Osteoblast (primary cell): ENCODE results near the gene ZNF662. TPM values are rescaled to one million over a fixed set of nuclear protein-coding genes. Genes with fewer than 3 reads are reported as not detected.
A peak's percentile ranks its signal among the peaks of the same experiment; 100 is the strongest.

ENCODE experiments used
- DNase-seq: peaks from one replicate; pipeline ENCODE4 v3.0.0; 2011; ENCODE audit warnings: low spot score, mixed read lengths; ENCODE audit not compliant: insufficient read length; ENCODE audit errors: missing footprints
- H2AFZ ChIP-seq: 2 replicates; pipeline ENCODE4 v1.6.0; 2011; ENCODE audit warnings: mild to moderate bottlenecking, low read length
- H3K27ac ChIP-seq: 2 replicates; pipeline ENCODE4 v1.5.1; 2011; ENCODE audit warnings: mild to moderate bottlenecking, low read depth, low read length, moderate library complexity
- H3K27me3 ChIP-seq: 2 replicates; pipeline ENCODE4 v1.6.0; 2012; ENCODE audit warnings: mild to moderate bottlenecking, control low read depth, inconsistent platforms, low read length, moderate library complexity; ENCODE audit not compliant: insufficient read depth
- H3K36me3 ChIP-seq: 2 replicates; pipeline ENCODE4 v1.5.1; 2011; ENCODE audit warnings: mild to moderate bottlenecking, low read length, control low read depth, moderate library complexity; ENCODE audit not compliant: insufficient read depth
- H3K4me1 ChIP-seq: 2 replicates; pipeline ENCODE4 v1.5.1; 2011; ENCODE audit warnings: mild to moderate bottlenecking, low read length, control low read depth, moderate library complexity; ENCODE audit not compliant: insufficient read depth
- H3K4me2 ChIP-seq: 2 replicates; pipeline ENCODE4 v1.6.0; 2011; ENCODE audit warnings: mild to moderate bottlenecking, low read length; ENCODE audit not compliant: insufficient read depth
- H3K4me3 ChIP-seq: fragments of 200-600 bp; sonication (generic); 3 replicates; pipeline ENCODE4 v1.5.1; 2012; ENCODE audit warnings: mild to moderate bottlenecking, low read length, inconsistent platforms; ENCODE audit not compliant: insufficient read depth
- H3K79me2 ChIP-seq: 2 replicates; pipeline ENCODE4 v1.6.0; 2012; ENCODE audit warnings: mild to moderate bottlenecking, low read length, control low read depth, inconsistent platforms; ENCODE audit not compliant: insufficient read depth
- H3K9me3 ChIP-seq: 2 replicates; pipeline ENCODE4 v1.5.1; 2011; ENCODE audit warnings: low read depth, low read length, control low read depth
- H4K20me1 ChIP-seq: 2 replicates; pipeline ENCODE4 v1.6.0; 2012; ENCODE audit warnings: mild to moderate bottlenecking, low read length, control low read depth; ENCODE audit not compliant: insufficient read depth
- total RNA-seq: library from RNA; depleted of rRNA; stranded (reverse); fragments of >200 nt; gene quantifications from 2 replicates; pipeline ENCODE4 v1.2.3, GENCODE V29; 2012
- TF ChIP-seq, protein P1 (sequence below): IDR thresholded peaks from 2 replicates; pipeline ENCODE4 v1.5.1; 2011; ENCODE audit warnings: mild to moderate bottlenecking, low read depth, low read length, moderate library complexity; ENCODE audit errors: extremely low read depth

ZNF662 gene
- total RNA-seq, 1 donor = 4.0 TPM

DNA sequence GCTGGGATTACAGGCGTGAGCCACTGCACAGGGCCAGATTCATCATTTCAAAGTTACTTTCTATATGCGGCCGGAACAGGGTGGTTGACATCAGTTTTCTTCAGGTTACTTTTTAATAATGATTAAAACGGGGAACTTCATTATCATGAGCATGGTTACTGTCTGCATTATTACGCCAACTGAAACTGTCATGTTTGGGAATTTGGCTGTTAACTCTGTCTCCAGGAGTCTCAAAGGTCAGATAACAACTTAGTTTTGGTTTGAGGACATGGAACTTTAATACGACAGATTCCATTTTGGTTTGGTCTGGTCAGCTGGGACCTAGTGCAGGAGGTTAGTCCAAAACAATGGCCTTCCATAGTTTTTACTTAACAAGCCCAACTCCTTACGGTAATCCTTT is 38.8 kb upstream of the ZNF662 start:
- H3K27me3 ChIP-seq = no peaks in the 10 kb centered on the region
- H3K9me3 ChIP-seq = no peaks in the 10 kb centered on the region
- H3K27ac ChIP-seq = no peak overlapping the region
- H2AFZ ChIP-seq = no peak overlapping the region
- H3K4me1 ChIP-seq = no peaks in the 10 kb centered on the region
- DNase-seq = no peak
- no peak overlapping the region for H3K4me3 ChIP-seq
- TF ChIP-seq, protein P1, sequence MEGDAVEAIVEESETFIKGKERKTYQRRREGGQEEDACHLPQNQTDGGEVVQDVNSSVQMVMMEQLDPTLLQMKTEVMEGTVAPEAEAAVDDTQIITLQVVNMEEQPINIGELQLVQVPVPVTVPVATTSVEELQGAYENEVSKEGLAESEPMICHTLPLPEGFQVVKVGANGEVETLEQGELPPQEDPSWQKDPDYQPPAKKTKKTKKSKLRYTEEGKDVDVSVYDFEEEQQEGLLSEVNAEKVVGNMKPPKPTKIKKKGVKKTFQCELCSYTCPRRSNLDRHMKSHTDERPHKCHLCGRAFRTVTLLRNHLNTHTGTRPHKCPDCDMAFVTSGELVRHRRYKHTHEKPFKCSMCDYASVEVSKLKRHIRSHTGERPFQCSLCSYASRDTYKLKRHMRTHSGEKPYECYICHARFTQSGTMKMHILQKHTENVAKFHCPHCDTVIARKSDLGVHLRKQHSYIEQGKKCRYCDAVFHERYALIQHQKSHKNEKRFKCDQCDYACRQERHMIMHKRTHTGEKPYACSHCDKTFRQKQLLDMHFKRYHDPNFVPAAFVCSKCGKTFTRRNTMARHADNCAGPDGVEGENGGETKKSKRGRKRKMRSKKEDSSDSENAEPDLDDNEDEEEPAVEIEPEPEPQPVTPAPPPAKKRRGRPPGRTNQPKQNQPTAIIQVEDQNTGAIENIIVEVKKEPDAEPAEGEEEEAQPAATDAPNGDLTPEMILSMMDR = no peak
- no peaks in the 10 kb centered on the region for H3K79me2 ChIP-seq
- H3K36me3 ChIP-seq = no peaks in the 10 kb centered on the region
- H3K4me2 ChIP-seq = no peak overlapping the region
- no peaks in the 10 kb centered on the region for H4K20me1 ChIP-seq

DNA sequence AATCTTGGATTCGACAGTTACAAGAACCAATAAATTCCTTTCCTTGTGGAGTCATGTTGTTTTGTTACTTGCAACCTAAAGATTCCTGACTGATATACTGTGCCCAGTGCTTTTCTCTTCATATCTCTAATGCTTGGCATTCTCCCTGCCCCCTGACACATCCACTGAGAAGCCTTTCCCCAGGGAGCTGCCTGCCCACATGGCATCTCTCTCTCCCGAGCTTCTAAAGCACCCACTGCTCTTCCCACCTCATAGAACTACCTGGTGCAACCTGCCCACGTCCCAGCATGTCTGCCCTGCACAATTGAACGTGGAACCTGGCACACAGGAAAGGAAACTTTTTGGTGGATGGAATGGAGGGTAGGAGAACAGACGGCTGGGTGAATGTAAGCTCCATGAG is 37.1 kb upstream of the ZNF662 start:
- no peaks in the 10 kb centered on the region for H3K27me3 ChIP-seq
- H2AFZ ChIP-seq = no peak overlapping the region
- DNase-seq = peak; percentile 67
- no peaks in the 10 kb centered on the region for H3K9me3 ChIP-seq
- H3K4me2 ChIP-seq = no peak overlapping the region
- H3K4me1 ChIP-seq = no peaks in the 10 kb centered on the region
- H3K79me2 ChIP-seq = no peaks in the 10 kb centered on the region
- TF ChIP-seq, protein P1 = no peak
- no peaks in the 10 kb centered on the region for H4K20me1 ChIP-seq
- H3K36me3 ChIP-seq = no peaks in the 10 kb centered on the region
- H3K27ac ChIP-seq = no peak overlapping the region
- H3K4me3 ChIP-seq = no peak overlapping the region

DNA sequence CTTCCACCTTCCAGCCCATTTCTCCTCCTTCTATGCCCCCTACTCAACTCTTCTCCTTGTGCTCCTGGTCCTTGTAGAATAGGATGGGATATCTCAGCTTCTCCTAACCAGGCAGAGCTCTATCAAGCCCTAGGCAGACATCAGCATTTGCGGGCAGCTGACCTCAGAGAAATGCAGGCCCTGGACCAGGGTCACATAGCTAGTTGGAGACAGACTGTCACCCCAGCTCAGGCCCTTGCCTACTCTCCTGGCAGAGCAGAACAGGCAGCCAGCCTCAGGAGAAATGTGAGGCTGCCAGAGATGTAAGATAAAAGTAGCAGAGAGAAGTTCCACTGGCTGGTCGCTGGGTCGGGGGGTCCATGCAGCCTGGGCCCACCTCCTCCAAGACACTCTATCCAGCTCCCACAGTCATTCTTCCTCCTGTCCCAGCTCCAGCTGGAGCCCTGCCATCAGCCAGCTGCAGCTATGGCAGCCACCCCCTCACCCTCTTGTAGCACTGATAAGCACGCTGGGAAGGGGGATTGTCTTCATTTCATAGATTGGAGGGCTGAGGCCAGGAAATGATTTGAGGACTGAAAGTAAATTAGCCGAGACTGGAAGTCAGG is 34.2 kb upstream of the ZNF662 start:
- no peak overlapping the region for H2AFZ ChIP-seq
- no peak for DNase-seq
- H4K20me1 ChIP-seq = no peaks in the 10 kb centered on the region
- no peaks in the 10 kb centered on the region for H3K36me3 ChIP-seq
- H3K4me2 ChIP-seq = no peak overlapping the region
- H3K27ac ChIP-seq = no peak overlapping the region
- H3K4me3 ChIP-seq = no peak overlapping the region
- TF ChIP-seq, protein P1 = no peak
- no peaks in the 10 kb centered on the region for H3K9me3 ChIP-seq
- H3K4me1 ChIP-seq = no peaks in the 10 kb centered on the region
- H3K27me3 ChIP-seq = peaks cover 3% of the 10 kb centered on the region
- H3K79me2 ChIP-seq = no peaks in the 10 kb centered on the region

DNA sequence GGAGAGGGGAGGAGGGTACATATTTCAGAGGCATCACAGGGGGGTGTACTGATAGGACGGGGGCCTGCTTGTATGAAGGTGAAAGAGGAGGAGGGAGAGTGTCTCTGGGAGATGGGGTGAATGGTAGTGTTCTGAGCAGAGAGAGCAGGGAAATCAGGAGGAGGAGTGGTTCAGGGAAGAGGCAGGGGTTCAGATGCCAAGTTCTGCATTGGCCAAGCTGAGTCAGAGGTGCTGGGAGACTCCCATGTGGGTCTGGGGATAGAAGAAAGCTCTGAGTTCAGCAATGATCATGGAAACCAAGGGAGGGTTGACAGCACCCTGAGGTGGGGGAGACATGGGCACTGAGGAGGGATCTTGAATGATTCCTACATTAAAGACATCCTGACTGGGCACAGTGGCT is 33.2 kb upstream of the ZNF662 start:
- TF ChIP-seq, protein P1 = no peak
- Histone ChIP-seq H3K4me1 (no peaks in the 10 kb centered on the region), H4K20me1 (no peaks in the 10 kb centered on the region), H3K4me2 (no peak overlapping the region), H2AFZ (no peak overlapping the region), H3K27ac (no peak overlapping the region), H3K27me3 (peaks cover 7% of the 10 kb centered on the region), H3K4me3 (no peak overlapping the region), H3K9me3 (no peaks in the 10 kb centered on the region), H3K36me3 (no peaks in the 10 kb centered on the region), H3K79me2 (no peaks in the 10 kb centered on the region)
- DNase-seq = peak; percentile 41
